SK-N-SH (cell line): Measurements from ENCODE around the gene CD46.

Experiments used
- CTCF ChIP-seq: fragments of 200-600 bp; sonication (generic); IDR thresholded peaks from 2 replicates; pipeline ENCODE4 v1.6.1; 2017; ENCODE audit warnings: antibody characterized with exemption, mild to moderate bottlenecking, moderate library complexity
- GATA2 ChIP-seq: sonication (generic); formaldehyde crosslinking; IDR thresholded peaks from 2 replicates; pipeline ENCODE4 v1.5.0; 2020; ENCODE audit warnings: mild to moderate bottlenecking, missing genetic modification reagents

- TF ChIP-seq CTCF, result no peak
- no peak for TF ChIP-seq GATA2 (CRISPR knock-in tag)
Measured at GRCh38 chr1:207753611-207754010, 1.8 kb downstream of the CD46 start.
